Neuronal stem cell (in vitro differentiated cells): Measurements from ENCODE around the gene RAB44.
A peak's percentile ranks its signal among the peaks of the same experiment; 100 is the strongest.

ENCODE experiments used
- DNase-seq: peaks from one replicate; pipeline ENCODE4 v3.0.0-alpha.2; 2013; ENCODE audit warnings: low spot score
- H2AFZ ChIP-seq: one replicate; pipeline ENCODE4 v1.6.1; 2013; ENCODE audit warnings: mild to moderate bottlenecking, low read length, inconsistent platforms
- H2AK5ac ChIP-seq: 2 replicates; pipeline ENCODE4 v1.6.1; 2013; ENCODE audit warnings: low read depth, mild to moderate bottlenecking, inconsistent platforms, low read length, moderate library complexity, mixed read lengths
- H2BK120ac ChIP-seq: 2 replicates; pipeline ENCODE4 v1.6.1; 2013; ENCODE audit warnings: low read depth, mild to moderate bottlenecking, inconsistent platforms, low read length, moderate library complexity, mixed read lengths
- H2BK12ac ChIP-seq: one replicate; pipeline ENCODE4 v1.6.1; 2013; ENCODE audit warnings: low read length, inconsistent platforms
- H2BK15ac ChIP-seq: 2 replicates; pipeline ENCODE4 v1.6.1; 2013; ENCODE audit warnings: mild to moderate bottlenecking, low read length, inconsistent platforms, mixed read lengths
- H2BK5ac ChIP-seq: one replicate; pipeline ENCODE4 v1.6.1; 2013; ENCODE audit warnings: inconsistent platforms, mild to moderate bottlenecking, low read length, moderate library complexity
- H3K14ac ChIP-seq: one replicate; pipeline ENCODE4 v1.6.1; 2013; ENCODE audit warnings: low read length, inconsistent platforms
- H3K18ac ChIP-seq: 2 replicates; pipeline ENCODE4 v1.6.1; 2013; ENCODE audit warnings: low read length, inconsistent platforms
- H3K23ac ChIP-seq: 2 replicates; pipeline ENCODE4 v1.6.1; 2013; ENCODE audit warnings: low read depth, mild to moderate bottlenecking, mixed read lengths, low read length, inconsistent platforms; ENCODE audit not compliant: poor library complexity
- H3K27ac ChIP-seq: replicated peaks from 3 replicates; pipeline ENCODE4 v1.5.1; 2013; ENCODE audit warnings: low read length, inconsistent platforms
- H3K27me3 ChIP-seq, 3 experiments: 2 replicates each; pipeline ENCODE4 v1.6.1; 2013; ENCODE audit warnings: low read length in 3 of 3, mild to moderate bottlenecking in 2 of 3, inconsistent platforms in 1 of 3, low read depth in 1 of 3, mixed read lengths in 1 of 3, moderate library complexity in 1 of 3; ENCODE audit not compliant: control insufficient read depth in 3 of 3, insufficient read depth in 3 of 3
- H3K36me3 ChIP-seq, 2 donors: replicated peaks in 1 of 2; 2 replicates each; pipeline ENCODE4 v1.6.1; 2013; ENCODE audit warnings: low read length in 2 of 2; ENCODE audit not compliant: control insufficient read depth in 2 of 2, insufficient read depth in 2 of 2
- H3K4ac ChIP-seq: 2 replicates; pipeline ENCODE4 v1.6.1; 2013; ENCODE audit warnings: inconsistent platforms, mild to moderate bottlenecking, low read length, moderate library complexity
- H3K4me1 ChIP-seq, 2 donors: 1 replicate in 1 of 2; 2 replicates in 1 of 2; pipeline ENCODE4 v1.6.1; 2013; ENCODE audit warnings: low read length in 2 of 2, low read depth in 1 of 2; ENCODE audit not compliant: control insufficient read depth in 2 of 2, insufficient read depth in 1 of 2
- H3K4me2 ChIP-seq: one replicate; pipeline ENCODE4 v1.6.1; 2013; ENCODE audit warnings: mild to moderate bottlenecking, low read length, inconsistent platforms; ENCODE audit not compliant: insufficient read depth, poor library complexity, severe bottlenecking
- H3K4me3 ChIP-seq, 2 donors: 2 replicates each; pipeline ENCODE4 v1.5.1; 2013; ENCODE audit warnings: low read length in 2 of 2, mild to moderate bottlenecking in 2 of 2, inconsistent platforms in 1 of 2, moderate library complexity in 1 of 2
- H3K79me1 ChIP-seq: one replicate; pipeline ENCODE4 v1.6.1; 2013; ENCODE audit warnings: low read depth, mild to moderate bottlenecking, inconsistent platforms, low read length, moderate library complexity
- H3K9ac ChIP-seq: one replicate; pipeline ENCODE4 v1.6.1; 2013; ENCODE audit warnings: mild to moderate bottlenecking, low read depth, low read length, inconsistent platforms; ENCODE audit not compliant: poor library complexity
- H3K9me3 ChIP-seq, 2 donors: replicated peaks in 1 of 2; 2 replicates each; pipeline versions ENCODE3 to v1.6.1; 2013; ENCODE audit warnings: low read length in 2 of 2, mild to moderate bottlenecking in 2 of 2, inconsistent platforms in 1 of 2, low read depth in 1 of 2, mixed read lengths in 1 of 2, moderate library complexity in 1 of 2; ENCODE audit not compliant: control insufficient read depth in 2 of 2, insufficient read depth in 1 of 2
- H4K8ac ChIP-seq: one replicate; pipeline ENCODE4 v1.6.1; 2013; ENCODE audit warnings: low read depth, mild to moderate bottlenecking, inconsistent platforms, low read length, moderate library complexity
- H4K91ac ChIP-seq: one replicate; pipeline ENCODE4 v1.6.1; 2013; ENCODE audit warnings: low read length, low read depth, mild to moderate bottlenecking, inconsistent platforms; ENCODE audit not compliant: poor library complexity
- WGBS, 2 donors: extraction: QIAGEN DNeasy Blood & Tissue Kit; methylation state at CpG; one replicate each; pipeline ENCODE4 v1.1.7; 2013; ENCODE audit warnings: missing lambda C conversion rate in 2 of 2, mixed read lengths in 1 of 2; ENCODE audit not compliant: insufficient read length in 2 of 2, insufficient replicate concordance in 1 of 2; ENCODE audit errors: extremely low coverage in 2 of 2; 5-methylcytosine and 5-hydroxymethylcytosine counted together

The RAB44 gene

GRCh38 chr6:36762123-36762522, 64.5 kb downstream of the RAB44 start:
- peaks cover 9 to 16% of the 10 kb centered on the region in 2 donors for H3K4me1 ChIP-seq
- no peak overlapping the region for H2AFZ ChIP-seq
- H3K79me1 ChIP-seq, result no peaks in the 10 kb centered on the region
- no peak overlapping the region for H4K91ac ChIP-seq
- H3K9me3 ChIP-seq, result no peaks in the 10 kb centered on the region
- no peak overlapping the region for H2AK5ac ChIP-seq
- H4K8ac ChIP-seq, result no peak overlapping the region
- H2BK5ac ChIP-seq, result no peak overlapping the region
- no peak overlapping the region for H3K4me2 ChIP-seq
- H2BK15ac ChIP-seq, result no peak overlapping the region
- H3K23ac ChIP-seq, result no peak overlapping the region
- H3K18ac ChIP-seq, result no peak overlapping the region
- H3K4ac ChIP-seq, result no peak overlapping the region
- no CpG with 5 or more reads among the region's 11 CpGs for whole genome bisulfite sequencing, 2 donors
- no peak overlapping the region for H3K14ac ChIP-seq
- no peak overlapping the region for H2BK12ac ChIP-seq
- H3K9ac ChIP-seq, result no peak overlapping the region
- no peak overlapping the region for H3K27ac ChIP-seq
- H2BK120ac ChIP-seq, result no peak overlapping the region
- no peak for DNase-seq
- no peaks in the 10 kb centered on the region for H3K36me3 ChIP-seq
- H3K4me3 ChIP-seq, result no peak overlapping the region
- peaks cover 0 to 25% (median 0%) of the 10 kb centered on the region in 3 experiments for H3K27me3 ChIP-seq

GRCh38 chr6:36765190-36765589, 67.6 kb downstream of the RAB44 start:
- H2BK5ac ChIP-seq, result peak overlapping the region; percentile 46
- H3K4me1 ChIP-seq, result peaks cover 23 to 24% of the 10 kb centered on the region in 2 donors
- H2AFZ ChIP-seq, result peak overlapping the region; percentile 89
- WGBS, 2 donors, result no CpG with 5 or more reads among the region's 10 CpGs
- H3K79me1 ChIP-seq, result no peaks in the 10 kb centered on the region
- peak overlapping the region; percentile 92 for H3K18ac ChIP-seq
- H3K36me3 ChIP-seq, result no peaks in the 10 kb centered on the region
- H2BK15ac ChIP-seq, result peak overlapping the region; percentile 96
- no peak overlapping the region for H3K14ac ChIP-seq
- no peak for DNase-seq
- H3K9me3 ChIP-seq, result no peaks in the 10 kb centered on the region
- no peak overlapping the region for H2AK5ac ChIP-seq
- peak overlapping the region; percentile 17 for H3K9ac ChIP-seq
- H2BK120ac ChIP-seq, result no peak overlapping the region
- H3K4ac ChIP-seq, result no peak overlapping the region
- peaks cover 0 to 16% (median 0%) of the 10 kb centered on the region in 3 experiments for H3K27me3 ChIP-seq
- no peak overlapping the region for H3K4me2 ChIP-seq
- H4K8ac ChIP-seq, result no peak overlapping the region
- no peak overlapping the region for H3K4me3 ChIP-seq
- H2BK12ac ChIP-seq, result no peak overlapping the region
- H3K23ac ChIP-seq, result no peak overlapping the region
- no peak overlapping the region for H4K91ac ChIP-seq
- peak overlapping the region; percentile 7 for H3K27ac ChIP-seq

- Histone ChIP-seq H2BK15ac (peak overlapping the region; percentile 96), H3K4me2 (peak overlapping the region; percentile 47), H3K18ac (peak overlapping the region; percentile 92), H4K8ac (no peak overlapping the region), H4K91ac (no peak overlapping the region), H3K23ac (peak overlapping the region; percentile 52), H3K9ac (no peak overlapping the region), H3K14ac (no peak overlapping the region), H3K36me3 (no peaks in the 10 kb centered on the region), H2BK12ac (peak overlapping the region; percentile 93), H2AK5ac (peak overlapping the region; percentile 85), H2BK5ac (peak overlapping the region; percentile 46), H3K79me1 (no peaks in the 10 kb centered on the region), H2BK120ac (peak overlapping the region; percentile 24), H3K4me1 (peaks cover 21 to 24% of the 10 kb centered on the region in 2 donors), H3K27ac (peak overlapping the region; percentile 7), H3K27me3 (peaks cover 0 to 10% (median 0%) of the 10 kb centered on the region in 3 experiments), H3K9me3 (no peaks in the 10 kb centered on the region), H3K4me3 (no peak overlapping the region), H2AFZ (peak overlapping the region; percentile 89), H3K4ac (no peak overlapping the region)
- WGBS, 2 donors, result no CpG with 5 or more reads among the region's 17 CpGs
- peak; percentile 83 for DNase-seq
Observed at GRCh38 chr6:36765594-36766398, 68.2 kb downstream of the RAB44 start.

DNA sequence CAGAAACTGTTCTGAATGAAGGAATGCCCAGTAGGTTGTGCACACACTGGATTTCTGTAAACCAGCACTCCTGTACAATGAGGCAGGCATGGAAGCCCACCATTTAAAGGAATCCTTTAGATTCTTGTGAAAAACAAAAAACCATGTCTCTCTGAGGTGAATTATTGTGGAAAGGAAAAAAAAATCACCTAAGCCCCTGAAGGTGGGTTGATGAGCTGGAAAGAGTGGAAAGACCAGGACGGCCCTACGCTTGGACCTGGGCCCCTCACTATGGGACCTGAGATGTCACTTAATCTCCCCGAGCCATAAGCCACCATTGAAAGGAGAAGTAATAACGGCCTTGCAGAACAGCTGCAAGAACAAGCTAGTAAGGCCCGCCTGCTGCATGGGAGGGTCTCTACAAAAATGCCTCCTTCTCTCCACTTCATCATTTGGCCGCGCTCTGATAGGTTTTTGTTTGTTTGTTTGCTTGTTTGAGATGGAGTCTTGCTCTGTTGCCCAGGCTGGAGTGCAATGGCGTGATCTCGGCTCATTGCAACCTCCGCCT, 68.8 kb downstream of the RAB44 start:
- Histone ChIP-seq H3K23ac (peak overlapping the region; percentile 59), H4K91ac (no peak overlapping the region), H2AFZ (peak overlapping the region; percentile 89), H3K4me3 (no peak overlapping the region), H3K27me3 (peaks cover 0 to 8% (median 0%) of the 10 kb centered on the region in 3 experiments), H2BK5ac (no peak overlapping the region), H3K14ac (no peak overlapping the region), H3K4me2 (no peak overlapping the region), H3K4ac (no peak overlapping the region), H3K27ac (no peak overlapping the region), H3K9me3 (no peaks in the 10 kb centered on the region), H2BK120ac (no peak overlapping the region), H3K4me1 (peaks cover 19 to 24% of the 10 kb centered on the region in 2 donors), H4K8ac (no peak overlapping the region), H3K9ac (no peak overlapping the region), H3K18ac (no peak overlapping the region), H2BK15ac (no peak overlapping the region), H3K36me3 (no peaks in the 10 kb centered on the region), H3K79me1 (no peaks in the 10 kb centered on the region), H2BK12ac (no peak overlapping the region), H2AK5ac (peak overlapping the region; percentile 68)
- no CpG with 5 or more reads among the region's 10 CpGs for WGBS, 2 donors
- DNase-seq, result no peak
